Measurements from ENCODE around the gene INO80E.
"Not testable (repeated sequence)": the region's sequence is repeated elsewhere in the genome, so short reads cannot be mapped to it uniquely, and the experiment has no call there.

Gene INO80E

GRCh38 chr16:30010844-30011713 is 15.0 kb downstream of the INO80E start, which contains the start of gene DOC2A:
DOC2A (minus strand) TSS chr16:30011027; CDS start chr16:30010222, 805 bp downstream.
- DNase-seq, result no peak

DNA sequence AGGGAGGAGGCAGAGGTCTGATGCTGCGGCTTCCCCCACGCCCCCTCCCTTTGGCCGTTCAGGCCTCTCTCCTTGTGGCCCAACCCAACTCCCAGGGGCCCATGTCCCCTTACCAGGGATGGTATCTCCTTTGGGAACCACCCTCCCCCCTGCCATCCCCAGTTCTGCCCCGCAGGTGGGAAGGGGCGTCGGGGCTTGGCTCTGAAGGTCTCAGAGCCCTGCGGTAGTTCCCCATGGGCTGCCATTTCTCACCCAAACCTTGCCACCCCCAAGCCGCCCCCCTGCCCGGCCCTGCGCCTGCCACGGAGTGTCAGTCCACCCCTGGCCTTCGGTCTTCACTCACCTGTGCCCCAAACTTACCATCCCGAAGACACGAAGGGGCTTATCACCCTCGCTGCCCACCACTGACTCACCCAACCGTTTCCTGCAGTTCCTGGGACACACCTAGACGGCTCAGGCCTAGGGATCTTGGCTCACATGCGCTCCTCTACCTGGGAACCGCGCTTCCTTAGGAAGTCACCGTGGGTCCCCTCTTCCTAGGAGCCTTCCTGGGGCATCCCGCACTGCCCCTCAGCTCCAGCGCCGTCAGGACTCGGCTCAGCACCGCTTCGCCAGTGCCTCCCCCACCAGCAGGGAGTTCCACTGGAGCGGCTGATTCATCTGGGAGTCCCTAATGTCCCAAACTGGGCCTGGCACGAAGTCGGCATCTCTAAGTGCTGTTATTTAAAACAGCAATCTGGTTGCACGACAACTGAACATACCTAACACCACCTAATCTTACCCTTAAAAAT is 15.9 kb downstream of the INO80E start:
- DNase-seq, result no peak

GRCh38 chr16:30012598-30012997 is 16.6 kb downstream of the INO80E start:
- not testable (repeated sequence) for DNase-seq

- DNase-seq, result not testable (repeated sequence)
Measured at GRCh38 chr16:30015450-30015849, 19.4 kb downstream of the INO80E start.

DNA sequence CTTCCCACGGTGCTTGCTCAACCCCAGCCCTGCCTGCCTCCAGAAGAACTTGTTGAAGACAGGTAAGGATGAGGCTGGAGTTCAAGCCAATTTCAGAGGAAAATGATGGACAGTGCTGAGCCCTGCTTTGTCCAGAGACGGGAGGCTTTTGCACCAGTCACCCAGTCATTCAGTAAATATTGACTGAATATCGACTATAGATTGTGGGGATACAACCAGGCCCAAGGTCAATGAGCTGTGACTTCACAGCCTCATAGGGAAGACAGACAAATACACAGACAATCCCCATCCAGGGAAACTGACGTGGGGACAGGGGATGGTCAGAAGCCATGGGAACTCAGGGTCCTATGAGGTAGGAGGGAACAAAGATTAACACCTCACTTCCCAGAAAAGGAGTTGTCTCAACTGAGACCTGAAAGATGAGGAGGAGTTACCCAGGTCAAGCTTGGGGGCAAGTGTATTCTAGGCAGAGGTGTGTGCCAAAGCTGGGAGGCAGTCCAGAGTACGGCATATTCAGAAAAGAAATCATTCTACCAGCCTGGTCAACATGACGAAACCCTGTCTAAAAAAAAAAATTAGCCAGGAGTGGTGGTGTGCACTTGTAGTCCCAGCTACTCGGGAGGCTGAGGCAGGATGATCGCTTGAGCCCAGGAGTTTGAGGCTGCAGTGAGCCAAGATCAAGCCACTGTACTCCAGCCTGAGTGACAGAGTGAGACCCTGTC is 20.7 kb downstream of the INO80E start:
- DNase-seq, result no peak

DNA sequence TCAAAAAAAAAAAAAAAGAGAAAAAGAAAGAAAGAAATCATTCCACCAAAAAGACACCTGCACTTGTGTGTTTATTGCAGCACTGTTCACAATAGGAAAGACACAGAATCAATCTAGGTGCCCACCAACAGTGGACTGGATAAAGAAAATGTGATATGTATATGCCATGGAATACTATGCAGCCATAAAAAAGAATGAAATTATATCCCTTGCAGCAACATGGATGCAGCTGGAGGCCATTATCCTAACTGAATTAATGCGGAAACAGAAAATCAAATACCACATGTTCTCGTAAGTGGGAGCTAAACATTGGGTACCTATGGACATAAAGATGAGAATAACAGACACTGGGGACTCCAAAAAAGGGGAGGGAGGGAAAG is 21.2 kb downstream of the INO80E start:
- DNase-seq, result no peak

DNA sequence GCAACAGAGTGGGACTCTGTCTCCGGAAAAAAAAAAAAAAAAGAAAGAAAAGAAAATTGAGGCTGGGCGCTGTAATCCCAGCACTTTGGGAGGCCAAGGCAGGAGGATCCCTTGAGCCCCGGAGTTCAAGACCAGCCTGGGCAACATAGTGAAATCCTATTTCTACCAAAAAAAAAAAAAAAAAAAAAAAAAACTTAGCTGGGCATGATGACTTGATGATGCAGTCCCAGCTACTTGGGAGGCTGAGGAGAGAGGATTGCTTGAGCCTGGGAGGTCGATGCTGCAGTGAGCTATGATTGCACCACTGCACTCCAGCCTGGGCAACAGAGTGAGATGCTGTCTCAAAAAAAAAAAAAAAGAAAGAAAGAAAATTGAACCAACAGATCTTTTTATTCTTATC is 21.9 kb downstream of the INO80E start:
- not testable (repeated sequence) for DNase-seq

- no peak for DNase-seq
Measured at GRCh38 chr16:30018731-30019158, 22.7 kb downstream of the INO80E start.

- no peak for DNase-seq
Measured at GRCh38 chr16:30022887-30023286, 26.8 kb downstream of the INO80E start, which contains the start of gene C16orf92. C16orf92 (plus strand) TSS chr16:30023198; CDS start chr16:30023341, 143 bp downstream.

DNA sequence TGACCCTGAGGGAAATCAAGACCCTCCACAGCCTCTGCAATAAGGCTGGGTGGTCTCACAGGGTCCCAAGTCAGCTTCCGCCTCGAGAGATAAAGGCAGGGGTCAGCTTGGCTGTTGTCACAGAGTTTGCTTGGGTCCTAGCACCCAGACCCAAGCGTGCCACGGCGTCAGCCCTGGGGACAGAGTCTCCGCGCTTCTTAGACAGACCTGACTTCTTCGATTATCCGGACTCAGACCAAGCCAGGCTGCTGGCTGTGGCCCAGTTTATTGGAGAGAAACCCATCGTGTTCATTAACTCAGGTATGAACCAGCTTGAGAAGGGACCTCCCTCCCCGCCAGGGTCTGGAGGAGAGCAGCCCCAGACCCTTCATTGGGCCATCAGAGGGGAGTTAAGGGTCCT is 27.5 kb downstream of the INO80E start:
- no peak for DNase-seq

- DNase-seq, result no peak
Measured at GRCh38 chr16:30024451-30024850, 28.4 kb downstream of the INO80E start.

DNA sequence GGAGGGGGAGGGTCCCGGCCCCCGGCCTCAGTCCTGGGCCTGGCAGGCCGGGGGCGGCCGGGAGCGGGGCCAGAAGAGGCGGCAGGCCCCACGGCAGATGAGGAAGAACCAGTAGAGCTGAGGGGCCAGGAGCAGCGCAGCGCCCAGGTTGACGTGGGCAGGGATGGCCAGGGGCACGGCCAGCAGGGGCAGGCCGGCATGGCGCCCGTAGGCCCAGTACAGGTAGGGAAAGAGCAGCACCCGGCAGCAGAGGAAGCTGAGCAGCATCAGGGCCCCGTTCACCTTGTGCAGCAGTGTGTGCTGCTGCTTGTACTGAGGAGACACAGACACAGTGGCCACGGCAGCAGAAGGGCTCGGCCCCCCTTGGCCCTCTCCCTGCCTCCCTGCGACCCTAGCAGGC is 29.1 kb downstream of the INO80E start:
- no peak for DNase-seq

DNA sequence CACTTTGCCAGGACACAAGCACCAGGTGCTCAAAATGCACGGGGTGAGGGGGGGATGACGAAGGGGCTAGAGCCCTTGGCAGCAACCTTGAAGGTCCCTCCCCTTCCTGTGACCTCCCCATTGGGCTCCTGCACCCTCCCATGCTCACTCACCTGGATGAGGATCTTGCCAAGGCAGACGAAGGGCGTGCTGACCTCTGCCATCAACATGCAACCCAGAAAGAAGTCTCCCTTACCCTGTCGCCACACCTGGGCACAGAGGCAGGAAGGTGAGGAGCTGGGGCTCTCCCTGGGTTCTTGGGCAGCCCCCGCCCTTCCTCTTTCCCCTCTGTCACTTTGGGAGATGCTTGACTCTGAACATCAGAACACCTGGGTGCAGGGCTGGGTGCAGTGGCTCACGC is 29.5 kb downstream of the INO80E start:
- DNase-seq, result no peak

DNA sequence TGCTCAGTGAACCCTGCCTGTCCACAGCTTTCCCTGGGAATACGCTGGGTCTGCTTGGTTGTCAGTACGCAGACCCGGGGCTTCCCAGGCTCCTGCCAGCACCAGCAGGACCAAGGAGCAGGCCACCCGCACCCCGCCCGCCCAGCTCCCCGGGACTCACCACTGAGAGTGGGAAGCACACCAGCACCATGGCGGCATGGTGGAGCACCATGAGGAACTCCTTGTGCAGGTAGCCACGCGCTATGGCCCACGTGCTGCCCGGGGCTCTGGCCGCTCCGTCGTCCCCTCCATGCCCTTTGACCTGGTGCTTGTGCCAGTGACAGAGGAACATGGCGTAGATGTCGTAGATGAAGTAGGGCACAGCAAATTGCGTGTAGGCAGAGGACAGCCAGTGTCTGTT is 30.4 kb downstream of the INO80E start:
- no peak for DNase-seq

- no peak for DNase-seq
Measured at GRCh38 chr16:30027588-30028437, 31.8 kb downstream of the INO80E start.

GRCh38 chr16:30028438-30029076 is 32.5 kb downstream of the INO80E start:
- DNase-seq, result no peak

- no peak for DNase-seq
Measured at GRCh38 chr16:30030011-30030685, 34.1 kb downstream of the INO80E start.

DNA sequence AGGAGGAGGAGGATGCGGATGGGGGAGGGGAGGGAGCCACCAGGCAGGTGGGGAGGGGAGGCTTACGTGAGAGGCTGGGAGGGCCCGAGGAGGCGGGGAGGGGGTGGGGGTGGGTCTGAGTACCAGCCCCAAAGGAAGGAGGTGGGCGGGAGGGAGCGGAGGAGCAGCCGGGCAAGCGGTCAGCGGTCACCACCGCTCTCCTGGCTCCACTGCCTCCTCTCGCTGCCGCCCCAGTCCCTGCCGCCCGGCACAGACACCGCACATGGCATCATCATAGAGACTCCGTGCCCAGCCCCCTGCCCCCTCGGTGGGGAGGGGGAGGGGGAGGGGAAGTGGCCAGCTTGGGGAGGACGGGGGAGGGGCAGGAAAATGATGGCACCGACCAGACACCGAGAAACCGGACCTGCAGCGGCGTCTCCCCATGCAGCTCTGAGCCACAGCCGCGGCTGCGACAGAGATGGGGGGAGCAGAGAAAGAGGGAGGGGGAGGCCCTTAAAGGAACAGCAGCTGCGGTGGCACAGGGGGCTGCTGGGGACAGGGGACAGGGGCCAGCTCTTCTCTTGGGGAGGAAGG is 34.9 kb downstream of the INO80E start, which contains the start of gene TLCD3B:
TSS of gene TLCD3B (minus strand) at position 431 of the 573 bp plus-strand sequence. CDS start 744 bp downstream, outside the sequence.
- DNase-seq, result no peak

- DNase-seq, result no peak
Measured at GRCh38 chr16:30031477-30031918, 35.5 kb downstream of the INO80E start.

- peak; percentile 48 for DNase-seq
Measured at GRCh38 chr16:30032083-30032819, 36.2 kb downstream of the INO80E start.

Measured in NCI-H2029 treated with DMSO at 0.1 percent for 48 hours (cell line).